Measurements from ENCODE around the gene PAQR9.

DNA sequence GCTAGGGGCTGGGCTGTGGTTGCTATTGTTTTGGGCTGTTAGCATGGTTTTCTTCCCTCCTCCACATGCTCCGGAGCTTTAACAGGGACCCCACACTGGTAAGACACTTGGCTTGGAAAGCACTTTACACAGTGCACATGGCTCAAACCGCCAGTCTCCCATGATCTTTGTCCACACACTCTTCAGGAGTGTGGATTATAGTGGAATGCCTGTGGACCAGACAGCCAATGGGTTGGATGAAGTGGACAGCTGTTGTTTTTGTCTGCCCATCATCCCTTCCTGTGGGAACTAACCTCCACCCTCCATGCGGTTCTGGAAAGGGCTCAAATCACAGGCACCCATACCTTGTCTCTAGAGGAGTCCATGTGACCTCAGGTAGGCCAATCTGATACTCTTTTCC, 10.0 kb downstream of the PAQR9 start:
- TF ChIP-seq, protein P1, sequence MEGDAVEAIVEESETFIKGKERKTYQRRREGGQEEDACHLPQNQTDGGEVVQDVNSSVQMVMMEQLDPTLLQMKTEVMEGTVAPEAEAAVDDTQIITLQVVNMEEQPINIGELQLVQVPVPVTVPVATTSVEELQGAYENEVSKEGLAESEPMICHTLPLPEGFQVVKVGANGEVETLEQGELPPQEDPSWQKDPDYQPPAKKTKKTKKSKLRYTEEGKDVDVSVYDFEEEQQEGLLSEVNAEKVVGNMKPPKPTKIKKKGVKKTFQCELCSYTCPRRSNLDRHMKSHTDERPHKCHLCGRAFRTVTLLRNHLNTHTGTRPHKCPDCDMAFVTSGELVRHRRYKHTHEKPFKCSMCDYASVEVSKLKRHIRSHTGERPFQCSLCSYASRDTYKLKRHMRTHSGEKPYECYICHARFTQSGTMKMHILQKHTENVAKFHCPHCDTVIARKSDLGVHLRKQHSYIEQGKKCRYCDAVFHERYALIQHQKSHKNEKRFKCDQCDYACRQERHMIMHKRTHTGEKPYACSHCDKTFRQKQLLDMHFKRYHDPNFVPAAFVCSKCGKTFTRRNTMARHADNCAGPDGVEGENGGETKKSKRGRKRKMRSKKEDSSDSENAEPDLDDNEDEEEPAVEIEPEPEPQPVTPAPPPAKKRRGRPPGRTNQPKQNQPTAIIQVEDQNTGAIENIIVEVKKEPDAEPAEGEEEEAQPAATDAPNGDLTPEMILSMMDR (IDR thresholded peaks at IDR 0.05) = no peak
- TF ChIP-seq POLR2AphosphoS5 (IDR thresholded peaks at IDR 0.05) = no peak
- TF ChIP-seq POLR2A (IDR thresholded peaks at IDR 0.05) = no peak

Data from upper lobe of left lung (tissue), 4 donors.